Psoas muscle (tissue), 8 donors: ENCODE data around the gene ZNF385A. TPM values are rescaled to one million over a fixed set of nuclear protein-coding genes. Genes with fewer than 3 reads are reported as not detected.
A peak's percentile ranks its signal among the peaks of the same experiment; 100 is the strongest.

Source experiments
- ATAC-seq, 4 donors: fragments of 200-7000 bp; cut with Tn5 transposase; one replicate each; pipeline ENCODE4 v1.9.1; 2020; ENCODE audit warnings: moderate library complexity in 3 of 4, mild to moderate bottlenecking in 2 of 4
- DNase-seq, 2 donors: peaks; one replicate each; pipeline ENCODE4 v3.0.0-alpha.2; 2020
- H3K27ac ChIP-seq: fragments of 200-600 bp; one replicate; pipeline ENCODE4 v1.8.0; 2022
- H3K27me3 ChIP-seq, 3 donors: fragments of 200-600 bp in 1 of 3; one replicate each; pipeline versions ENCODE4 v1.6.1 to v1.8.0; 2013 to 2022; ENCODE audit warnings: low read length in 2 of 3, mild to moderate bottlenecking in 2 of 3, moderate library complexity in 1 of 3; ENCODE audit not compliant: insufficient read depth in 3 of 3
- H3K36me3 ChIP-seq, 2 donors: fragments of 200-600 bp in 1 of 2; one replicate each; pipeline versions ENCODE4 v1.6.1 to v1.8.0; 2013 to 2022; ENCODE audit warnings: low read depth in 1 of 2, mild to moderate bottlenecking in 1 of 2, moderate library complexity in 1 of 2; ENCODE audit not compliant: insufficient read depth in 1 of 2
- H3K4me1 ChIP-seq: fragments of 200-600 bp; one replicate; pipeline ENCODE4 v1.8.0; 2022
- H3K4me3 ChIP-seq: fragments of 200-600 bp; one replicate; pipeline ENCODE4 v1.8.0; 2022; ENCODE audit warnings: mild to moderate bottlenecking
- H3K9me3 ChIP-seq: fragments of 200-600 bp; one replicate; pipeline ENCODE4 v1.8.0; 2022
- WGBS, 3 donors: extraction: QIAGEN DNeasy Blood & Tissue Kit; methylation state at CpG; one replicate each; pipeline versions ENCODE4 v1.1.6 to v1.1.7; 2013; 5-methylcytosine and 5-hydroxymethylcytosine counted together
- intact Hi-C, 2 donors: fragments of 100-400 bp; cut with DNase I; formaldehyde crosslinking; loops; one replicate each; pipeline versions ENCODE4 v1.11.0 to v1.14.2; 2022
- polyA plus RNA-seq, 3 donors: library from polyadenylated mRNA; stranded (reverse); fragments of 200-250 nt; gene quantifications; one replicate each; pipeline ENCODE4 v1.2.3, GENCODE V29; 2013
- total RNA-seq, 4 donors: library from RNA; stranded (reverse); fragmentation: NEBNext Ultra II Directional in 2 of 4; extraction: Animal tissue kit (Norgen Biotek cat#: 25700) in 2 of 4; gene quantifications; one replicate each; pipeline versions ENCODE4 v1.2.1 to v1.2.4, GENCODE V29; 2021 to 2023
- TF ChIP-seq, protein P1 (sequence below): fragments of 200-600 bp; IDR thresholded peaks from one replicate; pipeline ENCODE4 v1.8.0; 2022; ENCODE audit warnings: antibody characterized with exemption
- donor health status: healthy with polysubstance abuse.
- donor health status: DM: no; HTN: no; CAD: no; lungs with moderate emphysema.
- donor health status: Bipolar disorder and iron deficiency.
- donor health status: healthy.
- donor health status: DM: yes; HTN: yes; CAD: no.
- donor health status: DM: no; HTN: no; CAD: no.
- donor health status: DM: no; HTN: no; CAD: no.
- donor health status: DM: yes; HTN: yes; CAD: no.

ZNF385A gene
- total and polyA plus RNA-seq, 7 donors, result 4.9 to 85.8 (median 28.0) TPM

DNA sequence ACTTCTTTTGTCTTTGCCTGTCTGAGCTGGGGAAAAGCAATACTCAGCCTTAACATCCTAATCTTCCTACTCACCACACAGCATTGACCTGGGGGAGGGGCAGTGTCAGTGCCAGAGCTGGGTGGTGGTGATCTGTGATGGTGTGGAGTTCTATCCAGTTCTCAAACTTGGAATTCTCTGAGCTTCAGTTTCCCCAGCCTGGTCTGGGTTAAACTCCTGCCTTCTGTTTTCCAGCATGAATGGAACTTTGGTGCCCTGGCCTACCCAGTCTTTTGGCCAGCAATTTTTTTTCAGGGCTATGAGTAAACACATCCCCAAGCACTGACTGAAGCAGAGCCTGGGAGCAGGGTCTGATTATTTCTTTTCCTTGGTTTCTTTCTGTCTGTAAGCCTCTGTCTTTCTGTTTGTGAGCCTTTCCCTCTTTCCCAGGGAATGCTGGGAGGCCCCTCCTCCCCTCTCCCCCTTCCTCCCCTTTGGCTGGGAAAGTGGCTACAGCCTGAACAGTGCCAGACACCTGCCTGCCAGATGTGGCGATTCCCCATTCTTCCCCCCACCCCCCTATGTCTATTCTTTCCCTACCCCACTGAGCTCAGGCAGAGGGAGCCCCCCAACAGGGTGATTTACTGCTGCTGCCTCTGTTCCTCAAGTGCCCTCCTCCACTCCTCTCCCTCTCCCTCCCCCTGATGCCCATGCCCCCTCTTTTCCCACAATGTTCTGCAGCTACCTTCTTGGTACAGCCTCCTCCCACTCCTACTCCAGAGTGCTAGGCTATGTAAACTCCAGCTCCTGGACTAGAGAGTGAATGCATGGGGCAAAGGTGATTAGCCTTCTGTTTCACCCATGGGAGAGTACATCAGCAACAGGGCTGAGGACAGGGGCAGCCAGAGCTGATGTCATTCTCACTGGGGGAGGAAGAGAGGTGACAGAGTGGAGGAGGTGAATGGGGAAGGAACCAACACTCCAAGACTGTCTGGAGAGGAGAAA, 31.4 kb downstream of the ZNF385A start:
- no peaks in the 10 kb centered on the region for H3K9me3 ChIP-seq
- TF ChIP-seq, protein P1, sequence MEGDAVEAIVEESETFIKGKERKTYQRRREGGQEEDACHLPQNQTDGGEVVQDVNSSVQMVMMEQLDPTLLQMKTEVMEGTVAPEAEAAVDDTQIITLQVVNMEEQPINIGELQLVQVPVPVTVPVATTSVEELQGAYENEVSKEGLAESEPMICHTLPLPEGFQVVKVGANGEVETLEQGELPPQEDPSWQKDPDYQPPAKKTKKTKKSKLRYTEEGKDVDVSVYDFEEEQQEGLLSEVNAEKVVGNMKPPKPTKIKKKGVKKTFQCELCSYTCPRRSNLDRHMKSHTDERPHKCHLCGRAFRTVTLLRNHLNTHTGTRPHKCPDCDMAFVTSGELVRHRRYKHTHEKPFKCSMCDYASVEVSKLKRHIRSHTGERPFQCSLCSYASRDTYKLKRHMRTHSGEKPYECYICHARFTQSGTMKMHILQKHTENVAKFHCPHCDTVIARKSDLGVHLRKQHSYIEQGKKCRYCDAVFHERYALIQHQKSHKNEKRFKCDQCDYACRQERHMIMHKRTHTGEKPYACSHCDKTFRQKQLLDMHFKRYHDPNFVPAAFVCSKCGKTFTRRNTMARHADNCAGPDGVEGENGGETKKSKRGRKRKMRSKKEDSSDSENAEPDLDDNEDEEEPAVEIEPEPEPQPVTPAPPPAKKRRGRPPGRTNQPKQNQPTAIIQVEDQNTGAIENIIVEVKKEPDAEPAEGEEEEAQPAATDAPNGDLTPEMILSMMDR, result no peak
- DNase-seq (no peak), ATAC-seq (peak; percentile 43 to 63 (median 56))
- H3K27ac ChIP-seq, result peak overlapping the region; percentile 41
- no peaks in the 10 kb centered on the region for H3K27me3 ChIP-seq
- H3K4me1 ChIP-seq, result peaks cover 12% of the 10 kb centered on the region
- no peak overlapping the region for H3K4me3 ChIP-seq
- intact Hi-C loops, result no loop called here
- peaks cover 15 to 34% of the 10 kb centered on the region in 2 donors for H3K36me3 ChIP-seq
- WGBS, 3 donors, result 51 to 57% (median 56%) methylated on average over 1 of the region's 1 CpG

DNA sequence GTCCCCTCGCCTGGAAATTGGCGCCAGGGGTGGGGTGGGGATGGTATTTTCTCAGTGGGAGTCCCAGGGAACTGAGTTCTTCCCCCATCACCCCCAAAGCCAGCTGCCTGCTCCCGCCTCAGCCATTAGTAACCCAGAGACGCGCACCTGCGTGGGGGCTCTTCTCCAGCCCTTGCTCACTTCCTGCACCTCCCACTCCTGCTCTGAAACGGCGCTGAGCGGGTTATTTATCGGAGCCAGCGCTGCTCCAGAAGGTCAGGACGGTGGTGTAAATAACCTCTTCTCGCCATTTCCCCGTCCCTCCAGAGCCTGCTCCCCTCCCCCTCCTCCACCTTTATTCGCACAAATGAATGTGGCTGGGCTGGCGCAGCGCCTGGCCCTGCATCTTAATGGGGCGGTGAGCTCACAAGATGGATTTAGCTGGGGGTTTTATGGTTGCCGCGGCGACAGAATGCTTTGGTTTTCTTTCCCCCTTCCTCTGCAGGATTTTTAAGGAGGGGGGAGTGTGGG, 32.5 kb downstream of the ZNF385A start:
- ATAC-seq, result peak; percentile 73 to 96 (median 92)
- Histone ChIP-seq H3K9me3 (no peaks in the 10 kb centered on the region), H3K27me3 (no peaks in the 10 kb centered on the region), H3K27ac (peak overlapping the region; percentile 41), H3K4me3 (peak overlapping the region; percentile 49), H3K36me3 (peaks cover 21 to 45% of the 10 kb centered on the region in 2 donors), H3K4me1 (peaks cover 10% of the 10 kb centered on the region)
- peak; percentile 46 to 86 for DNase-seq
- intact Hi-C loops, result no loop called here
- TF ChIP-seq, protein P1, result no peak
- WGBS, 3 donors, result 13 to 20% (median 16%) methylated on average over 21 of the region's 21 CpGs

DNA sequence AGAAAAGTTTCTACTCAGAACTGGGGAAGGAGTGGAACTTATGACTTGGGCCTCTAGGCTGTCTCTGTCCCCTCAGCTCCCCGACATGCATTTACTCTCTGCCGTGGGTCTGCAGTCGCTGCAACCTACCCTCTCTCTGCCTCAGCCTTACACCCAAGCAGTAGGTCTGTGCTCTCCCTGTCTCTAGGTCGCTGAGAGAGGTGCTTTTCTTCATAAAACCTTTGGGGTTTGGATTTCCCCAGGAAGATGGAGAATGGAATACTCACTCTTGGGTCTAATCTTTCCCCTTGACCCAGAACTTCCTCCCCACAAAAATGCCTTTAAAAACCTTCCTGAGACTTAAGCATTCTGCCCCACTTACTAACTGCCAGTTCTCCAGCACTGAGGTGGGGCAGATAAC, 33.2 kb downstream of the ZNF385A start:
- H3K36me3 ChIP-seq, result peaks cover 26 to 52% of the 10 kb centered on the region in 2 donors
- intact Hi-C loops, result no loop called here
- 72 to 74% (median 73%) methylated on average over 4 of the region's 4 CpGs for WGBS, 3 donors
- H3K27ac ChIP-seq, result no peak overlapping the region
- ATAC-seq (no peak), DNase-seq (no peak)
- no peak overlapping the region for H3K4me3 ChIP-seq
- H3K27me3 ChIP-seq, result no peaks in the 10 kb centered on the region
- peaks cover 10% of the 10 kb centered on the region for H3K4me1 ChIP-seq
- H3K9me3 ChIP-seq, result no peaks in the 10 kb centered on the region
- TF ChIP-seq, protein P1, result no peak

DNA sequence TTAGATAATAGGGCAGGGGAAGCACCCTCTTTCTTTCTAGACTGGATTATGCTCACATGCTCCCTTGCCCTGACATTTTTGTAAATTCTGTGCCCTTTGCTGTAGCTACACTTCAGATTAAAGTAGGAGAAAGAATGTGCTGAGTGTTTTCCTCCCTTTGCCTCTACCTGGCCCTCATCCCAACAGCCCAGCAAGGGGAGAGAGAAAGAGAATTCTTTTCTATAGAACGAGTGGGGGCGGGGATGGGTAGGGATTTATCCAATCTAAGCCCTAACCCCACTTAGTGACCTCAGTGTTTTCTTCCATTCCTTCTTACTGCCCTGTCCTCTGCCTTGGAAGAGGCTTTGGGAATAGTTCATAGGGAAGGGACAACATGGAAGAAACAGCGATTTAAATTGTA, 33.8 kb downstream of the ZNF385A start:
- H3K4me1 ChIP-seq, result peaks cover 10% of the 10 kb centered on the region
- WGBS, 3 donors, result 62 to 77% (median 76%) methylated on average over 3 of the region's 3 CpGs
- no peak overlapping the region for H3K27ac ChIP-seq
- no peak overlapping the region for H3K4me3 ChIP-seq
- TF ChIP-seq, protein P1, result no peak
- no peaks in the 10 kb centered on the region for H3K27me3 ChIP-seq
- ATAC-seq (no peak), DNase-seq (no peak)
- peaks cover 26 to 58% of the 10 kb centered on the region in 2 donors for H3K36me3 ChIP-seq
- H3K9me3 ChIP-seq, result no peaks in the 10 kb centered on the region
- intact Hi-C loops, result no loop called here
